OCI-LY3 (cell line): Measurements from ENCODE around the gene PNPLA7.

Experiments
- EZH2phosphoT487 ChIP-seq: fragments of 200-600 bp; shearing (Covaris generic); IDR thresholded peaks from 2 replicates; pipeline ENCODE4 v1.6.1; 2018; ENCODE audit warnings: antibody characterized with exemption, mixed run types, low read depth
- TF ChIP-seq, protein P1 (sequence below): fragments of 200-600, 300-600 bp; sonication (generic); IDR thresholded peaks from 2 replicates; pipeline ENCODE4 v1.5.1; 2014; ENCODE audit warnings: antibody characterized with exemption, low read length, low read depth

DNA sequence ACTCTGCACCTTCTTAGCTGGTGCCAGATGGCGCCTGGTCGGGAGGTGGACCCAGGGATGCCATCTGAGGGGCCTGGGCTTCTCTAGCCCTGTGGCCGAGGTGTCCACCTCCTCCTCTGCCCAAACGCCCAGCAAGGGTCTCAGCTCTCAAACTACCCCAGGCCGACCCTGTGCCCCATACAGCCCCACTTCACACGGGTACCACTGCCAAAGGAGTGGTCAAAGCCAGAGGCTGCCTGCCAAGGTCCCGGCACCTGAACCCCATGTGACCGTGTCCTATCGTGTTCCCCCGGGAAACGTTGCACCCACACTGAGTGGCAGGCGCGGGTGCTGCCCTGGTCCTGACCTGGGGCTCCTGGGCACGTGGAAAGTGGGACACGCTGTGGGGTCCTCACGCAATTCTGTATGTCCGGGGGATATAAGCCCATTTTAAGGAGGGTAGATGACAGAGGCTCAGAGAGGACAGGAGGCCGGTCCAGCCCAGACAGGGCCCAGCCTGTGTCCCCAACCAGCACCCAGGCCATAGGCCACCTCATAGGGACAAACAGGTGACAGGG is 111.0 kb downstream of the PNPLA7 start:
- TF ChIP-seq, protein P1, sequence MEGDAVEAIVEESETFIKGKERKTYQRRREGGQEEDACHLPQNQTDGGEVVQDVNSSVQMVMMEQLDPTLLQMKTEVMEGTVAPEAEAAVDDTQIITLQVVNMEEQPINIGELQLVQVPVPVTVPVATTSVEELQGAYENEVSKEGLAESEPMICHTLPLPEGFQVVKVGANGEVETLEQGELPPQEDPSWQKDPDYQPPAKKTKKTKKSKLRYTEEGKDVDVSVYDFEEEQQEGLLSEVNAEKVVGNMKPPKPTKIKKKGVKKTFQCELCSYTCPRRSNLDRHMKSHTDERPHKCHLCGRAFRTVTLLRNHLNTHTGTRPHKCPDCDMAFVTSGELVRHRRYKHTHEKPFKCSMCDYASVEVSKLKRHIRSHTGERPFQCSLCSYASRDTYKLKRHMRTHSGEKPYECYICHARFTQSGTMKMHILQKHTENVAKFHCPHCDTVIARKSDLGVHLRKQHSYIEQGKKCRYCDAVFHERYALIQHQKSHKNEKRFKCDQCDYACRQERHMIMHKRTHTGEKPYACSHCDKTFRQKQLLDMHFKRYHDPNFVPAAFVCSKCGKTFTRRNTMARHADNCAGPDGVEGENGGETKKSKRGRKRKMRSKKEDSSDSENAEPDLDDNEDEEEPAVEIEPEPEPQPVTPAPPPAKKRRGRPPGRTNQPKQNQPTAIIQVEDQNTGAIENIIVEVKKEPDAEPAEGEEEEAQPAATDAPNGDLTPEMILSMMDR, result no peak
- no peak for TF ChIP-seq EZH2phosphoT487
